GM18508 (cell line): ENCODE measurements around the gene SH3GL1.

Experiments
- ATAC-seq: cut with Tn5 transposase; IDR thresholded peaks from one replicate; pipeline ENCODE4 v1.9.1; 2021; ENCODE audit warnings: moderate number of reproducible peaks; ENCODE audit not compliant: insufficient read depth, unreplicated experiment

Gene SH3GL1

GRCh38 chr19:4432918-4433506, 32.7 kb upstream of the SH3GL1 start:
- ATAC-seq = no peak

GRCh38 chr19:4431808-4432674, 31.7 kb upstream of the SH3GL1 start:
- no peak for ATAC-seq

GRCh38 chr19:4431296-4431695, 30.9 kb upstream of the SH3GL1 start:
- ATAC-seq = no peak

DNA sequence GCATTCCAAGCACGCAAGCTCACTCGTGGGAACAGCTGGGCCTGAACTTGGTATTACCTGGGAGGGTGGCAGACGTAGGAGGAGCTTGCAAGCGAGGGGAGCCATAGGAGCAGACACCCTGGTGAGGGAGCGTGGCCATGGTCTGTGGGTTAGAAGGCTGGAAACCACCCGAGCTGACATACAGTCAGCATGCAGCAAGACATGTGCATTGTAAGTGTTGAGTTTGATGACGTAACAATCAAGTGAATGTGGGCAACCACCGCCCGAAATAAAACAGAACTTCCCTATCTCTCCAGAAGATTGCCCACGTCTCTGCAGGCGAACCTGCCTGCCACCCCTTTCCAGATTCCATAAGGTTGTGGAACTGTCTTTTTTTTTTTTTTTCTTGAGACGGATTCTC, 30.4 kb upstream of the SH3GL1 start:
- no peak for ATAC-seq

DNA sequence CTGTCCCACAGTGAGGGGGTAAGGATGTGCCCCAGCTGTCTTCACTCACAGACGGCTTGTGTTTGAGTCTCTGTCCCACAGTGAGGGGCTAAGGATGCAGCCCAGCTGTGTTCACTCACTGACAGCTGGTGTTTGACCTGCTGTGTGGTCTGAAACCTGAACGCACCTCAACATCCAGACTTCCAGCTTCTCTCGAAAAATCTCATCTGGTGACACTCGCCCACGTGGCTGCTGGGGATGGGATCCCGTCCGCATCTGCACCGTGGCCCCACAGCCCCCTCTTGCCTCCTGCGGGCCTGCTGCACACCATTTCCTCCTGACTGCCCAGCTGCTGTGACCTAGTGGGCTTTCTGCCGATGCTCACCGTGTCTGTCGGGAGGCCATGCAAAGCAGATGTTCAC, 29.4 kb upstream of the SH3GL1 start:
- no peak for ATAC-seq

DNA sequence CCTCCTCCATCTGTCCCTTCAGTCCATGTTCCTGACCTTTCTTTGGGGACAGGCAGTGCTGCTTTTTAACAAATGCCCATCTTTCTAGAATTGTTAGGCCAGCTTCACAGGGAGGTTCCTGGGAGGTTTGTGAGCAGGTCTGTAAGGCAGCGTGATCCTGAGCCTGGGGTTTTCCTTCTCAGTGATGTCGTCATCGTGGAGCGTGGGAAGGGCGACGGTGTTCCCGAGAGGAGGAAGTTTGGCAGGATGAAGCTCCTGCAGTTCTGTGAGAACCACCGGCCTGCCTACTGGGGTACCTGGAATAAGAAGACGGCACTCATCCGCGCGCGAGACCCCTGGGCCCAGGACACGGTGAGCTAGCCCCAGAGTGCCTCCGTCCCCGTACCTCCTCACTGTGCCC, 28.9 kb upstream of the SH3GL1 start:
- ATAC-seq = no peak

- no peak for ATAC-seq
Observed at GRCh38 chr19:4428326-4428975, 28.1 kb upstream of the SH3GL1 start.

DNA sequence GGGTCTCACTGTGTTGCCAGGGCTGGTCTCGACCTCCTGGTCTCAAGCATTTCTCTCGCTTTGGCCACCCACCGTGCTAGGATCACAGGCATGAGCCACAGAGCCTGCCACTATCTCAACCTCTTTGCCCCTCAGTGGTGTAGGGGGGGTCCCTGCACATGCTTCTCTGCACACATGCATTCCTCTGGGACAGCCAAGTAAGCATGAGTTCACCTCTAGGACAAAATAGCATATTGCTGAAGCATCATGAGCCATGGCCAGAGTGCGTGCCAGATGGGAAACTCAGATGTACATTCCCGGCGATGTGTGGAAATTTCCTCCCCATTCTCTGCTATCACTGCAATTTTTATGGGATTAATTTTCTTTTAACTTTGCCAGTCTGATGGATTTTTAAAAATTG, 25.2 kb upstream of the SH3GL1 start:
- ATAC-seq = no peak

DNA sequence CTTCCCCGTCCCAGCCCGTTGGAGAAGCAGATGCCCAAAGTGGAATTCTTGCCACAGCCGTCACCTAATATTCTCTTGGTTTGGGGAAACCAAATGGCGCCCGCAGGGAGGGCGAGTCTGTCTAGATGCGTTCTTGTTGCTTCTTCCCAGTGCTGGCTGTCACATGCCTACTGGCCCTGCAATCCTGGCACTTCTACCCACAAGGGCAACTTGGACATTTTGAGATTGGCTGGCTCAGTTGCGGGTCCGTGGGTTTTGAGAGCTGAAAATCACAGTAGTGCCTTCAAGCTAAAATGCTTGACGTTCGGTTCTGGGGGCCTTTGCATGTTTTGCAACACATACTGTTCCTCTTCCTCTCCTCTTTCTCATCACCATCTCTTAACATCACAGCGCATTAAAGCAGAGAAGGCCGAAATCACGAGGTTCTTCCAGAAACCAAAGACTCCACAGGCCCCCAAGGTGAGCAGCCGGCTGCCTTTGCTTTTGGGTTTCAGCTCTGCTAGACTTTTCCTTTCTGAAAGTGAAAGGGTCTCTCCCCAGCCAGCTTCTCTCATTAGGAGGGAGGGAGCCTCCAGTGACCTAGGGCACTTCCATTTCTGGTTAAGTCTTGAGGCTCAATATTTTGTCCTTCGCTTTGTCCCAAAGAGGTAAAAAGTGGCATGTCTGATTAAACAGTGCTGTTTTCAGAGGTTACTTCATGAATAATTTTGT, 23.2 kb upstream of the SH3GL1 start:
- no peak for ATAC-seq

DNA sequence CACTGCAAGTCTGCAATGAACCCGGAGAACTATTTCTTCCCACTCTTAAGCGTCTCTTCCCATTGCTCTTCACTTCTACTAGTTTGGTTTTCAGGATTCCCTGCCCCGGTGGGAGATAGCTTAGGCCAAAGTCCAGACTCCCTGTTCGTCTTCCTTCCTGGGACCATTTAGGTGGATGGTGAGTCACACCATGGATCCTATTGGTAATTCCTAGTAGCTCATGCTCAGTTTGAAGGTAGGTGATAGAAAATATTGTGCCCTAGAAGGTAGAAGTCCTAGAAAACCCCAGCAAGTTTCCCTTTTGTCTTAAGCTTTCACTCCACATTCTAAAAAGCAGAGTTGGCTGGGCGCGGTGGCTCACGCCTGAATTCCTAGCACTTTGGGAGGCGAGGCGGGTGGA, 15.9 kb upstream of the SH3GL1 start:
- ATAC-seq = no peak

GRCh38 chr19:4415352-4415751, 15.0 kb upstream of the SH3GL1 start:
- no peak for ATAC-seq

- ATAC-seq = no peak
Observed at GRCh38 chr19:4414800-4415321, 14.5 kb upstream of the SH3GL1 start.

- no peak for ATAC-seq
Observed at GRCh38 chr19:4414144-4414799, 13.9 kb upstream of the SH3GL1 start.

DNA sequence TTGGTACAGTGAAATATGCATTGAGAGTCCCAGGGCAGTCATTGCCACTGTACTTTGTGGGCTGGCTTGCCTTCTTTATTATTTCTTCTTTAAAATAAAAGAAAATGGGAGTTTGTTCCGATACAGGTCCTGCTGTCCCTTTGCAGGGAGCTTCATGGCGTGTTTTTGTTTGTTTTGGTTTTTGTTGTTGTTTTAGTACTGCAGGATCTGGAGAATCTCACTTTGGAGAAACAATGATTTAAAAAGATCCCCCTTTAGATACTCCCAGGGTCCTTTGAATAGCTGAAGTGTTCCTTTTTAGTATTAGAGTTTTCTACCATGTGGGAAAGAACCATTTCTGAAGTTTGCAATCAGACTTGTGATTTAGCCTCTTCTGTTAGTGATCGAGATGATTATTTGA, 13.2 kb upstream of the SH3GL1 start:
- no peak for ATAC-seq

DNA sequence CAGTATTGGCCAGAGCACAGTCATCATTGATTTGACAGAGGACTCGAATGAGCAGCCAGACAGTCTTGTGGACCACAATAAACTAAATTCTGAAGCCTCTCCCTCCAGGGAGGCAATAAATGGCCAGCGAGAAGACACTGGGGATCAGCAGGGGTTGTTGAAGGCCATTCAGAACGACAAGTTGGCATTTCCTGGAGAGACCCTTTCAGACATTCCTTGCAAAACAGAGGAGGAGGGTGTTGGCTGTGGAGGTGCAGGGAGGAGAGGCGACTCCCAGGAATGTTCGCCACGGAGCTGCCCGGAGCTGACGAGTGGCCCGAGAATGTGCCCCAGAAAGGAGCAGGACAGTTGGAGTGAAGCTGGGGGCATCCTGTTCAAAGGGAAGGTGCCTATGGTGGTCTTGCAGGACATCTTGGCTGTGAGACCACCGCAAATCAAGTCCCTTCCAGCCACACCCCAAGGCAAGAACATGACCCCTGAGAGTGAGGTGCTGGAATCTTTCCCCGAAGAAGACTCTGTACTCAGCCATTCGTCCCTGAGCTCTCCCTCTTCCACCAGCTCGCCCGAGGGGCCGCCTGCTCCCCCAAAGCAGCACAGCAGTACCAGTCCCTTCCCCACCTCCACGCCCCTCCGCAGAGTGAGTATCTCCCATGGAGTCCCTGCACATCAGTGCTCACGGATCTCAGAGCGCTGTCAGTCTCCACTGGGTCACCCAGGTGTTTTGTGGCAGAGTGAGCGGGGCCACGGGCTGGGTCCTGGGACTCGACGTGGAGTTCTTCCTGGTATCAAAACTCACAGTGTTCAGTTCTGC, 9.0 kb upstream of the SH3GL1 start:
- no peak for ATAC-seq

DNA sequence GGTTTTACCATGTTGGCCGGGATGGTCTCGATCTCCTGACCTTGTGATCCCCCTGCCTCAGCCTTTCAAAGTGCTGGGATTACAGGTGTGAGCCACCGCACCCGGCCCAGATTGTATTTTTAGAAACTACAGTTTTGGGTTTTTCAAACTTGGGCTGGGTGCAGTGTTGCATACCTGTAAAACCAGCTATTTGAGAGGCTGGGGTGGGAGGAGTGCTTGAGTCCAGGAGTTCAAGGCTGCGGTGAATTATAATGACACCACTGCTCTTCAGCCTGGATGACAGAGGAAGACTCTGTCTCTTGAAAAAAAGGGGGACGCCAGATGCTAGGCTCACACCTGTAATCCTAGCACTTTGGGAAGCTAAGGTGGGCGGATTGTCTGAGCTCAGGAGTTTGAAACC, 6.3 kb upstream of the SH3GL1 start:
- ATAC-seq = no peak

DNA sequence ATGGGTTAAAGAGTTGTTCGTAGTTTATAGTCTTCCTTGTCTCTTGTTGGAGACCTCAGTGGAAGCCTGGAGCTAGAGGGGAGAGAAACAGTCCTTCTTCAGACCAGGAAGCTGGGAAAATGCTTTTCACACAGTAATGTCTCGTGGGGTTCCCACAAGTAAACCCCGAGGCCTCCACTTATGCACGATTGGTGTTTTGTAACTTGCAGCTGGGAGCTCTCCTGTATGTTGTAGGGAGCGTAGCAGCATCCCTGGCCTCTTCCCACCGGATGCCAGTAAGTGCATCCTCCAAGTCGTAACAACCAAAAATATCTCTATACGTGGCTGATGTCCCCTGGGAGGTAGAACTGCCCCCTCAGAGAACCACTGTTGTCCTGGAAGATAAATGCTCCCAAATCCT, 5.6 kb upstream of the SH3GL1 start:
- no peak for ATAC-seq

DNA sequence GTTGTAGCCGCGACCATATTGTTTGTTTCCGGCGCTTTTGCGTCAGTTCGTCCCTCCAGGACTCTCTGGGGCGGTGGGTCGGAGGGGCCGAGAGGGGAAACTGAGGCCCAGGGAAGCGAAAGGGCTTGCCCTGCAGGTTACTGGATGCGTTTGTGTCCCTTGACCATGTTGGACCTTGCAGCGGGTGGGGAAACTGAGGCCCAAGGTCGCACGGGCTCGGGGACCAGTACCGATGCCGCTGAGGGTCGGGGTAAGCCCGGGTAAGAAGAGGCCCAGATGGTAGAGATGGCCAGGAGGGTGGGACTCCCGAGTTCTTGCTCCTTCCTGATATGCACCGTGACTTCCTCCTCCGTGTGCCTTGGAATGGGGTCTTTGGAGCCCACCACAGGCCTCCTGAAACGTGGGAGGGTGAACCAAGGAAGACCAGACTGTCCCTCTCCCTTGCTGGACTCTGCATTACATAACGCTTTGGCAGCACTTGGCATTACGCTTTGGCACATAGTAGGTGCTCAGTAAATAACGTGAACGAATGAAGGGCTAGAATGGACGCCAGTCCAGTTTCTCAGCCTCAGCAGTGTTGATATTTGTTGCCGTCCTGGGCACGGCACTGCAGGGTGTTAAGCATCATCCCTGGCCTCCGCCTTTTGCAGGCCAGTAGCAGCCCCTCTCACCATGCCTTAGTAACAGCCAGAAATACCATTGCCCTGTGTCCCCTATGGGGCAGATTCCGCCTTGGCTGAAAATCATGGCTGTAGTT, 2.8 kb upstream of the SH3GL1 start:
- no peak for ATAC-seq
